RKO (cell line): ENCODE results near the gene LSM12.
"Not testable (repeated sequence)": the region's sequence is repeated elsewhere in the genome, so short reads cannot be mapped to it uniquely, and the experiment has no call there.

Experiments
- DNase-seq: peaks from one replicate; pipeline ENCODE4 v3.0.0-alpha.2; 2016; ENCODE audit warnings: low spot score

Gene LSM12

GRCh38 chr17:44044071-44044470, 22.4 kb downstream of the LSM12 start:
- DNase-seq: peak; percentile 38

GRCh38 chr17:44043272-44043696, 23.2 kb downstream of the LSM12 start:
- DNase-seq: no peak

- DNase-seq: no peak
Measured at GRCh38 chr17:44039829-44040635, 26.4 kb downstream of the LSM12 start.

- no peak for DNase-seq
Measured at GRCh38 chr17:44038604-44039011, 27.9 kb downstream of the LSM12 start.

GRCh38 chr17:44037471-44037870, 29.0 kb downstream of the LSM12 start:
- no peak for DNase-seq

GRCh38 chr17:44034688-44035087, 31.8 kb downstream of the LSM12 start:
- not testable (repeated sequence) for DNase-seq

DNA sequence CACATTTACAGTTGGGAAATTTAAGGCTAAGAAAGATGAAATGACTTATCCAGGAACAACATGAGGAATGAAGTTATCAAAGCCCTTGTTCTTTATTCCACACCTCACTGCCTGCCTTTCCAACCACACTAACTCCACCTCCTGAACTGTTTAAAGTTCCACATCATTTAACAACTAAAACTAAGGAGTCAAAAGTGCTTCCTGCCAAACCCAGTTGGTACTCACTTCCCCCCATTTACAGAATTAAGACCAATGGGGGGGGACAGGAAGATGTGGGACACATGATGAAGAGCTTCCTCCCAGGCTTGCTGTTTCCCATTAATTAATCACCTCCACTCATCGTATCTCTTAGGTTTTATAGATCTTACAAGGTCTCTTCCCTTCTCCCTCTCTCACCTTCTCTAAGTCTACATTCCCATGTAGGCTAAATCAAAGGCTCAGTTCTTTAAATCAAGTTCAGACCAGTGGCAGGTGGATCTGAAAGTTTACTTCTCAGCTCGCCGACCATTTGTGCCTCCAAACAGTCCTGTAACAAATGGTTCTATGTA, 32.5 kb downstream of the LSM12 start:
- DNase-seq: no peak

DNA sequence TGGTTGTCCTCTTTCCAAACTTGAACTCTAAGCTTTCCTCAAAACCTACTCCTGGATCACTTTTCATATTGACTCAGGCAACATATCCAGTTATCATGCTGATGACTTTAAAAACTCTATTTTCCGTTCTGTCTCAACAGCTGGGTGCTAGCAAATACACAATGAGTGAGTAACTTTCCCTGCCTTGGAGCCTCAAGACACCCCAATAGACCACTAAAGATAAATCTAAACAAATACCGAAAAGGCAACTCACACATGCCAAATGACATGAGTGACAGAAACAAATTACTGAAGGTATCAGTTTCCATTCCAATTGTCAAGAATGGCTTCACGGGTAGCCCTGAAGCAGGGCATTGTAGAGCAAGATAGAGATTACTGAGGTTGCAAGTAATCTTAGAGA, 36.0 kb downstream of the LSM12 start:
- no peak for DNase-seq

DNA sequence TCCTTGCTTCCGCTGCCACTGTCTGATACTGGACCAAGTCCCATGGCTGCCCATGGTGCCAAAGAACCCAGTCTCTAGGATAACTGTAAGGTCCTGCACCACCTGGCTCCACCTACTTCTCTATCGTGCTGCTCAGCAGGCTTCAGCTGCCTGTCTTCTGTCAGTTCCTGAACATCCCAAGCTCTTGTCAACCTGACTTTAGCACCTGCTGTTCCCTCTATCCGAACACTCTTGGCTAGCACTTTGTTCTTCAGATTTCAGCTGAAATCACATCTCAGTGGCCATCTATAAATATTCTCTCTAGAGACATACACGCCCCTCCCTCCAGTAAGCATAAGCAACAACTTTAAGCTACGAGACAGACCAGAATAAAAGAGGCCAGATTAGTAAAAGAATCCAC, 36.7 kb downstream of the LSM12 start:
- no peak for DNase-seq

GRCh38 chr17:44024853-44025252, 41.6 kb downstream of the LSM12 start:
- no peak for DNase-seq

- no peak for DNase-seq
Measured at GRCh38 chr17:44024271-44024663, 42.2 kb downstream of the LSM12 start.

DNA sequence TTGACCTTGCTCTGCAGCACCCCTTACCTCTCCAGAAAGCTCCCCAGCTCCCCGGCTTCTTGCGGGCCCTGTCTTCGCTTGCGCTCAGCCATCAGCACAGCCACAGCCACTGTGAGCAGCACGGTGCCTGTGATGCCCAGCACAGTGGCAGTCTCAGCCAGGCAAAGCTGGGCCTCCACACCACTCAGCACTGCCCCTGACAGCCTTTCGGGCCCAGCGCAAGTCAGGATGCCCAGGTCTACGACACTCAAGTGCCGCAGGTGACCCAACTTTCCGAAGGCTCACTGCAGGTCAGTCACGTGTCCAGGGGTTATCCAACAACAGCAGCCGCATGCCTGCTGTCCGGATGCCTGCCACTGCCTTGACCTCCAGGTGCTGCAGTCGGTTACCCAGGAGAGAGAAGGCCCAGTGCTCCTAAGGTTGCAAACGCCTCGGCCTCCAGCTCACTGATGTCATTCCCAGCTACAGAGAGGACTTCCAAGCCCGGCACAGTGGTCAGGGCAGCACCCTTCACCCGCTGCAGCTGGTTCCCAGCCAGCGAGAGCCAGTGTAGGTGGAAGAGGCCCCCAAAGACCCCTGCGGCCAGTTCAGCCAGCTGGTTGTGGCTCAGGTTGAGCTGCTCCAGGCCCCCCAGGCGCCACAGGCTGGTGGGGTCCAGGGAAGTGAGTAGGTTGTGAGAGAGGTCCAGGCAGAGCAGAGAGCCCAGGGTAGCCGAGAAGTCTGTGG, 42.8 kb downstream of the LSM12 start:
- no peak for DNase-seq

GRCh38 chr17:44022246-44022645, 44.2 kb downstream of the LSM12 start:
- no peak for DNase-seq

- DNase-seq: not testable (repeated sequence)
Measured at GRCh38 chr17:44021227-44021626, 45.2 kb downstream of the LSM12 start.

GRCh38 chr17:44014437-44015172, 51.9 kb downstream of the LSM12 start, which contains the start of gene TMEM101:
TMEM101 (minus strand) TSS chr17:44014963; CDS start chr17:44014952, 11 bp downstream.
- peak; percentile 95 for DNase-seq

DNA sequence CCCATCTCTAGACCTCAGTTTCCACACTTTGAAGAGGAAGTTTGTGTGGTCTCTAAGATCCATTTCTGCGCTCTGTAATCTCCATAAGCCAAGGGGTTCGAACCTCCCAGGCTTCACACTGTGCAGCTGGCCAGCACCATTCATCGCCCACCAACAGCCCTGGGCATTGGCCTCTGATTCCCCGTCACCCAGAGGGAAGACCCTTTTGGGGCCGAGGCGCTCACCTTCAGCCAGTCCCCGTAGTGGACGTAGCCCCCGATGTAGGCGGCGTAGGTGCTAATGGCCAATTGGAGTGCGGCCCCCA, 52.4 kb downstream of the LSM12 start:
- no peak for DNase-seq

DNA sequence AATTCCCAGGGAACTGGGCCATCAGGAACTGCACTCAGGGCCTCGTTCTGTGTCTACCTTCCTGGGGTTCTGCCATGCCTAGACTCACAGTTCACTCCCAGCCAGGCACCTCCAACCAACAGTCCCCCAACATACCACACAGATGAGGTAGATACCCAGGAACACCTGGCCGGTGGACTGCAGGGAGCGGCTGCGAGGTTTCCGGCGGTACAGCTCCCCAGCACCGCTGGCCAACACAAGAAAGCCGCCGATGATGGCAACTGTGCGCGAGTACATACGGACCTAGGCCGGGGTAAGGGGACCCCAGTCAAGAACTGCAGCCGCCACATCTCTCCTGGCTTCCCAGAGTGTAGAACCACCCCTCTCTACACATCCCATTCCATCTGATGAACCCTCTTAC, 53.6 kb downstream of the LSM12 start:
- DNase-seq: no peak

GRCh38 chr17:44012391-44012790, 54.1 kb downstream of the LSM12 start:
- DNase-seq: no peak

GRCh38 chr17:44011876-44012275, 54.6 kb downstream of the LSM12 start:
- no peak for DNase-seq

DNA sequence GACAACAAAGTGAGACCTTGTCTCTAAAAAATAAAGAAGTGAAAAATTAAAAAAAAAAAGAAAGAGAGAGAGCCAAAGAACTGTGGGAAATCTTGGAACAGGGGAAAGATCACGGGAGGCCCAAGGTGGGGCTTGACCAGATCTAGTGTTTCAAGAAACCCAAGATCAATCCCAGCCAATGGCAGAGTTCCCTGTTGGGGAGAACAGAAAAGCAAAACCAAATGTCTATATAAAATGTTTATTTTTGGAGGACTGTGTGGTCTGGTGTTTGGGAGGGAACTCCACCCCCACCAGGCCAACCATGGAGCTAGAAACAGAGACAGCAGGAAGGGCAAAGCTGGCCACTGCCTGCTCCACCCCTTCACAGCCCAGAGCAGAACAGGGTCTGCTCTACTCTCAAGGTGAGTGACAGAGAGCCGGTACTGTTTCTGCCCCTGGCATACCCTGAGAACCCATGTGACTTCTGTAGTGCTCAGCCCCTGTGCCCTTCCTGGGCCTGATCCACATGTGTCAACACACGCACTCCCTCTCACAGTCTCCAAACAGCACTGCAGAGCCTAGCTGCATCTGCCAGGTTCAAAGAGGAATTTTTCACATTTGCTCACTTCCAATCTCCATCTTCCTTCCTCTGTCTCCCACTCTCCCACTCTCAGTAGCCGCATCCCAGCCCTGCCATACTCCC, 55.4 kb downstream of the LSM12 start:
- DNase-seq: no peak

GRCh38 chr17:44008205-44008909, 58.1 kb downstream of the LSM12 start:
- no peak for DNase-seq
